ENCODE measurements around the gene SIL1.
A peak's percentile ranks its signal among the peaks of the same experiment; 100 is the strongest.
"Not testable (repeated sequence)": the region's sequence is repeated elsewhere in the genome, so short reads cannot be mapped to it uniquely, and the experiment has no call there.

The SIL1 gene

DNA sequence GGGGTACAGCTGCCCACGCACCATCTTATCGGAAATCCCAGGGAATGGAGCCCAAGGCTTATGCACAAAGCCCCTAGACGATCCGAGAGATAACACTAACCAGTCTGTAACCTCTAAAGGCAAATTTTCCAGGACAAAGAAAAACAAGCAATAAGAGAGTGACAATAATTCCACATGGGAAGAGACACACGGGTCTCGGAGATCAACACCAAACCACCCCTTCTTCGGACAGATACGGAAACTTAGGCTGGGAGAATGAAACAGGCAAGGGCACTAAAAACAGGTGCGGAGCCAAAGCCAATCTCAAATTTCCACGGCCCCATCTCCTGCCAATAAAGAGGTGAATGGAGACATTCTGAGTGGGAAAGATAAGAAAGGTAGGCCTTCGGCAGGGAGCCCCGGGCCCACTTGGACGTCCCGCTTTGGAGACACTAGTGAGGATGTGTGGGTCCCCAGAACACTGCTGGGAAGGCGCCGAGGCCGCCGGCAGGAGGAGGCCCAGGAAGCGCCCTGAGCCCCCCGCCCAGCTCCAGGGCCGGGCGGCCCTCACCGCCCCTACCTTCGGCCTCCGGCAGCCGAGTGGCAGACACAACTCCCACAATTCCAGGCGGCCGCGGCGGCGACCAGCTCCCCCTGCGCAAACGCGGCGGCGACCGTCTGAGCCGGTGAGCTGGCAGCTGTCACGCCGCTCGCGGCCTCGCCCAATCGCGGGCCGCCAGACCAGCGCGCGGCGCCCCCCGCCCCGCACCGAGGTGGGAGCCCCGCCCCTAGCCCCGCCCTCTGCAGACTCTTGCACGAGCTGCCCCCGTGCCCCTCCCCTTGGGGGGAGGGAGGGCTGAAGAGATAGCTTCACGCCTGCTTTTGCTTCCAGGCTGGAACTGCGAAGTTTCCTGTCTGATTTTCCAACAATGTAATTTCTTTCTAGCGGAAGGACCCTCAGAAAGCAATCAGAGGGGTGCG lies at the start of gene SIL1:
SIL1 (minus strand) TSS at position 659 of the 960 bp plus-strand sequence. CDS start 70,525 bp downstream, outside the sequence.
- DNase-seq = peak; percentile 65

GRCh38 chr5:139246394-139246793 lies 48.2 kb upstream of the SIL1 start:
- no peak for DNase-seq

- DNase-seq = no peak
Observed at GRCh38 chr5:139245637-139246339, 47.6 kb upstream of the SIL1 start.

DNA sequence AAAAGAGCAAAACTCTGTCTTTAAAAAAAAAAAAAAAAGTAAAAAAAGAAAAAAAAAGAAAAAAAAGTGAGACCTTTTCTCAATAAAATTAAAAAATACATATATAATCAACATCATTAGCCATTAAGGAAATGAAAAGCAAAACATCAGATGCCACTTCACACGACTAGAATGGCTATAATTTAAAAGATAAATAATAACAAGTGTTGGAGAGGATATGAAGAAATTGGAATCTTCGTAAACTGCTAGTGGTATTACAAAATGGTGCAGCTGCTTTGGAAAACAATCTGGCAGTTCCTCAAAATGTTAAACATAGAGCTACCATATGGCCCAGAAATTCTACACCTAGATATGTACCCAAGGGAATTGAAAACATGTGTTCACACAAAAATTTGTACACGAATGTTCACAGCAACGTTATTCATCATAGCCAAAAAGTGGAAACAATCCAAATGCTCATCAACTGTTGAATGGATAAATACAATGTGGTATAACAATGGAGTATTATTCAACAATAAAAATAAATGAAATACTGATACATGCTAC lies 45.3 kb upstream of the SIL1 start:
- DNase-seq = no peak

GRCh38 chr5:139241139-139241538 lies 43.0 kb upstream of the SIL1 start:
- no peak for DNase-seq

- DNase-seq = no peak
Observed at GRCh38 chr5:139236479-139236878, 38.3 kb upstream of the SIL1 start.

GRCh38 chr5:139232147-139232724 lies 34.1 kb upstream of the SIL1 start:
- DNase-seq = no peak

- DNase-seq = no peak
Observed at GRCh38 chr5:139228201-139228803, 30.1 kb upstream of the SIL1 start.

DNA sequence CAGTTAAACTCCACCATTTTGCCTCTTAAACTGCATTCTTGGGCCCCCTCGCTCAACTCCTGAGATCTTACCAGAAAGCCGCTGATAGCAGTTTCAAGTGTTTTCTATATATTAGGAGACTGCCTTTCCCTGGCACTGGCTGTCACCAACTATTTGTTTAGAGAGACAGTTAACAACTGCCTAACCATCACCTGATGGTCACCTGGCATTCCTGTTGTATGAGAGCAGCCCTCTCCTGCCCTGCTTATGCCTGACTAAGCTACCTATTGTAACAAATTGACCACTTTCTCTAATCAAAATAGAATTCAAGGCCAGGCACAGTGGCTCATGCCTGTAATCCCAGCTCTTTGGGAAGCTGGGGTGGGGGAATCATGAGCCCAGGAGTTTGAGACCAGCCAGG lies 28.0 kb upstream of the SIL1 start:
- DNase-seq = peak; percentile 39

DNA sequence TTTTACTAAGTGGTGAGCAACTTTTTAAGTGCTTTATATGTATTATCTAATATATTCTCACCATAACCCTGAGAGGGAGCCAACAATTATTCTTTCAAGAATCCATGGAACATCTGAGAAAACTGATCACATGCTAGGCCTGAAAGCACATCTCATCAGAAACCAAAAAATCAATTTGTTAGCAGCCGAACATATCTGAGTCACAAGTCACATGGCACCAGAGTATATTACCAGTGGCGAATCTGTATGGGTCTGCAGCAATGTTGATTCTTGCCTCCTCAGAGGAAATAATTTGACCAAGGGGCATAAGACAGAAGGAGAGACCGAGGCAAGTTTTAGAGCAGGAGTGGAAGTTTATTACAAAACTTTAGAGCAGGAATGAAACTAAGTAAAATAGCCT lies 25.3 kb upstream of the SIL1 start:
- no peak for DNase-seq

GRCh38 chr5:139222346-139222745 lies 24.2 kb upstream of the SIL1 start:
- DNase-seq = peak; percentile 33

- not testable (repeated sequence) for DNase-seq
Observed at GRCh38 chr5:139218038-139218437, 19.9 kb upstream of the SIL1 start.

GRCh38 chr5:139215107-139215975 lies 17.2 kb upstream of the SIL1 start:
- no peak for DNase-seq

DNA sequence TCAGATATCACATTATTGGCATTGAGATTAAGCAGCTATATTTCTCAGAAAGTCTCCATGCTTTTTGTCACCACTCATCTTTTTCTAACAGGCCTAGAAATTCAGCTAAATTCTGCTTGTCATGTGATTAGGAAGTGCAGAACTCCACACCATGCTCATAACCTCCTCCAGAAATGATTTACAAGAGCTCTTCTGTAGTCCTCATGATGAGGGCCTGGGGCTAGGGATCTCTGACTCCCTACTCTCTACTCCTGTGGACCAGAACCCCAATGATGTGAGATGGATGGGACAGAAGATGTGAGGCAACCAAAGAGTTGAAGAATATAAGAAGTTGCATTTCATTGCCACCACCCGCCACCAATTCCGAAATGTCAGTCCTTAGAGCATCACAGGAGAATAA lies 16.5 kb upstream of the SIL1 start:
- DNase-seq = no peak

GRCh38 chr5:139212906-139213305 lies 14.7 kb upstream of the SIL1 start:
- no peak for DNase-seq

GRCh38 chr5:139212486-139212885 lies 14.3 kb upstream of the SIL1 start:
- no peak for DNase-seq

DNA sequence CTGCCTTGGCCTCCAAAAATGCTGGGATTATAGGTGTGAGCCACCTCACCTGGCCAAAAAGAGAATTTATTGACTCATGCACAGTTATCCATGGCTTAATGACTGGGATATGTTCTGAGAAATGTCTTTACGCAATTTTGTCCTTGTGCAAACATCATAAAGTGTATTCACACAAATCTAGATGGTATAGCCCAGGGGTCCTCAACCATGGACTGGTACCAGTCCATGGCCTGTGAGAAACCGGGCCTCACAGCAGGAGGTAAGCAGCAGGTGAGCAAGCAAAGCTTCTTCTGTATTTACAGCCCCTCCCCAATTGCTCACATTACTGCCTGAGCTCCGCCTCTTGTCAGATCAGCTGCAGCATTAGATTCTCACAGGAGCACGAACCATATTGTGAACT lies 12.4 kb upstream of the SIL1 start:
- peak; percentile 62 for DNase-seq

DNA sequence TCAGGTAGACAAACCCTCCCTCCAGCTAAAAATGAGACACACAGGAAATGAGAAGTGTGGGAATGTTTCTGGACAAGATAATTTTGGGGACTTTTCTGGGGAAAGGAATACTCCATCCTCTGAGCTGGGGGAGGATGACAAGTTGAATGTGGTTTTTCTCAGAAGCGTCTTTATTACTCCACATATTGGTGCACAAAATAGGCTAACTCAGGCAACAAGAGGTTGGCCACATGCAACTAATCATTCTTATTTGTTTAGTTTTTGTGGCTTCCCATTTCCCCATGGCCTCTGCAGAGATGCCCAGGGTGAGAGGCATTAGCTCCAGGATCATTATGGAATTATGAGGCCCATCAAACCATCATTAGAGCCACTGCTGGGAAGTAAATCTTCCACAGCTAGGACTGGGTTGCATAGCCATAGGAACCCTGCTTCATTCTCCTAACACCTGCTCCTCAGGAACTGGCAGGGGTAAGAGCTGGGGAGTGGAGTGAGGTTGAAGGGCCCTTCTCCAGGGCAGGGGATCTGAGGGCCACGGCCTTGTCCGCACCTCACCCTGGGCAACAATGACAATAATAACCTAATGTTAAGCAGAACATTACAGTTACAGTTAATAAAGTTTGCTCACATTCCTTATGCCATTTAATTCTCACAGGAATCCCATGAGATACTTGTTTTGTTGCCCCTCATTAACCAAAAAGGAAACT lies 9.3 kb upstream of the SIL1 start:
- peak; percentile 43 for DNase-seq

DNA sequence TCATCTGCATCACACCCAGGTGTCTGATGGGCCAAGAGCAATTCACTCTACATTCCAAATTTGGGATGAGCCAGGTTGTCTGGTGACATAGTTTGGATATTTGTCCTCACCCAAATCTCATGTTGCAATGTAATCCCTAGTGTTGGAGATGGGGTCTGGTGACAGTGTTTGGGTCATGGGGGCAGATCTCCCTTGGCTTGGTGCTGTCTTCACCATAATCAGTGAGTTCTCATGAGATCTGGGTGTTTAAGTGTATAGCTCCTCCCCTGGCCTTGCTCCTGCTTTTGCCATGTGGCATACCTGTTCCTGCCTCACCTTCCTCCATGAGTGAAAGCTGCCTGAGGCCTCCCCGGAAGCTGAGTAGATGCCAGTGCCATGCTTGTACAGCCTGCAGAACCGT lies 7.4 kb upstream of the SIL1 start:
- DNase-seq = no peak

GRCh38 chr5:139205124-139205523 lies 7.0 kb upstream of the SIL1 start:
- no peak for DNase-seq

DNA sequence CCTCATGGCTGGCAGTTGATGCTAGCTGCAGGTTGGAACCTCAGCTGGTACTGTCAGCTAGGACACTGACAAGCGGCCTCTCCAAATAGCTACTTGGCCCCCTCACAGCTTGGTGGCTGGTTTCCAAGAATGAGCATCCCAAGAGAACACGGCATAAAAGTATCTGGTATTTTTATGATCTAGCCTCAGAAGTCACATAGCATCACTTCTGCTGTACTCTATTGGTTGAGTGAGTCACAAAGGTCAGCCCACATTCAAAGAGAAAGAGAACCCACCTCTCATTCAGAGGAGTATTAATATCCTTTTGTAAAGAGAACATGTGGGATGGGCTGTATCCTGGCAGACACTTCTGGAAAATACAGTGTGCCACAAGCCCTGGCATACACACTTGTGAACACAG lies 6.0 kb upstream of the SIL1 start:
- no peak for DNase-seq

Data from NCI-H510A treated with DMSO at 0.1 percent for 48 hours (cell line).